CD4-positive, alpha-beta T cell treated with Interferon gamma for 1 hour (primary cell): ENCODE results near the gene ANOS1.

Experiments
- DNase-seq: peaks from one replicate; pipeline ENCODE4 v3.0.0-alpha.2; 2020

ANOS1 gene

GRCh38 chrX:8711401-8711800, 20.5 kb downstream of the ANOS1 start:
- no peak for DNase-seq

GRCh38 chrX:8704184-8704583, 27.8 kb downstream of the ANOS1 start:
- no peak for DNase-seq

- no peak for DNase-seq
Measured at GRCh38 chrX:8692871-8693270, 39.1 kb downstream of the ANOS1 start.

GRCh38 chrX:8689473-8689872, 42.5 kb downstream of the ANOS1 start:
- no peak for DNase-seq

GRCh38 chrX:8688776-8689175, 43.2 kb downstream of the ANOS1 start:
- DNase-seq = no peak

- no peak for DNase-seq
Measured at GRCh38 chrX:8684201-8684965, 47.6 kb downstream of the ANOS1 start.

GRCh38 chrX:8683687-8684086, 48.2 kb downstream of the ANOS1 start:
- no peak for DNase-seq

- DNase-seq = no peak
Measured at GRCh38 chrX:8679550-8679949, 52.4 kb downstream of the ANOS1 start.

GRCh38 chrX:8675006-8675630, 56.8 kb downstream of the ANOS1 start:
- no peak for DNase-seq

- DNase-seq = no peak
Measured at GRCh38 chrX:8673201-8673600, 58.7 kb downstream of the ANOS1 start.

GRCh38 chrX:8672176-8672575, 59.8 kb downstream of the ANOS1 start:
- no peak for DNase-seq

GRCh38 chrX:8668813-8669212, 63.1 kb downstream of the ANOS1 start:
- DNase-seq = no peak

- DNase-seq = no peak
Measured at GRCh38 chrX:8663325-8663724, 68.6 kb downstream of the ANOS1 start.

GRCh38 chrX:8657883-8658282, 74.1 kb downstream of the ANOS1 start:
- no peak for DNase-seq

- no peak for DNase-seq
Measured at GRCh38 chrX:8653956-8654355, 78.0 kb downstream of the ANOS1 start.

- no peak for DNase-seq
Measured at GRCh38 chrX:8649969-8650368, 82.0 kb downstream of the ANOS1 start.

GRCh38 chrX:8647176-8647575, 84.8 kb downstream of the ANOS1 start:
- no peak for DNase-seq

GRCh38 chrX:8639949-8640475, 91.9 kb downstream of the ANOS1 start:
- DNase-seq = no peak

GRCh38 chrX:8636497-8636896, 95.4 kb downstream of the ANOS1 start:
- DNase-seq = no peak

- no peak for DNase-seq
Measured at GRCh38 chrX:8635812-8636211, 96.1 kb downstream of the ANOS1 start.

- no peak for DNase-seq
Measured at GRCh38 chrX:8632924-8633323, 99.0 kb downstream of the ANOS1 start.

GRCh38 chrX:8629871-8630270, 102.1 kb downstream of the ANOS1 start:
- DNase-seq = no peak

GRCh38 chrX:8627796-8628195, 104.1 kb downstream of the ANOS1 start:
- DNase-seq = no peak

- DNase-seq = no peak
Measured at GRCh38 chrX:8607326-8607725, 124.6 kb downstream of the ANOS1 start.

- no peak for DNase-seq
Measured at GRCh38 chrX:8604131-8604530, 127.8 kb downstream of the ANOS1 start.
